Pons (tissue), 1 donor: ENCODE results near the gene SHOC2.

Experiments
- DNase-seq: peaks from one replicate; pipeline ENCODE4 v3.0.0-alpha.2; 2016; ENCODE audit warnings: low spot score

The SHOC2 gene

DNA sequence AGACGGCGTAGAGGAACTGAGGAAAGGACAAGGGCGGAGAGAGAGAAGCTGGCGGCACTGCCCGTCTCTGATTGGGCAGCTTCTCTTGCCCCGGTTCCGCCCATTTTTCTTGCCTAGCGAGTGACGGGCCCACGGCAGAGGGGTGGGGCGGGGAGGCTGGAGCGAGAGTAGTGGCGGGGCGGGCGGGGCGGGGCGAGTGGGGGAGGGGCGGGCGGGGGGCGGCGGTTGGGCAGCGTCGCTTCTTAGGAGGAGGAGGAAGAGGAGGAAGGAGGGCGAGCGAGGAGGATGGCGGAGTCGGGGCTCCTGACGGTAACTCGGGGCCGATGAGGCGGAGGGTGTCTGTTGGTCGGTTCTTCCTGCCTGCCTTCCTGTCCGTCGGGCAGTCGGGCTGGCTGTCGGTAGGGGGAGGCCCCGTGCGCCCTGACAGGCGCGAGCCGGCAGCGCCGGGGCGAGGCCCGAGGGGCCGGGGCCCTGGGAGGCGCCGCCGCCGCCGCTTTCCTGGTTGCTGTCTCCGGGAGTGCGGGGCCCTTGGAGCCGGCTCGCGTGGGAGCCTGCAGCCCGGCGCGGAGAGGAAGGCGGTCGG lies at the start of gene SHOC2:
TSS of gene SHOC2 (plus strand) at position 256 of the 583 bp plus-strand sequence. CDS start 44,755 bp downstream, outside the sequence.
- no peak for DNase-seq

DNA sequence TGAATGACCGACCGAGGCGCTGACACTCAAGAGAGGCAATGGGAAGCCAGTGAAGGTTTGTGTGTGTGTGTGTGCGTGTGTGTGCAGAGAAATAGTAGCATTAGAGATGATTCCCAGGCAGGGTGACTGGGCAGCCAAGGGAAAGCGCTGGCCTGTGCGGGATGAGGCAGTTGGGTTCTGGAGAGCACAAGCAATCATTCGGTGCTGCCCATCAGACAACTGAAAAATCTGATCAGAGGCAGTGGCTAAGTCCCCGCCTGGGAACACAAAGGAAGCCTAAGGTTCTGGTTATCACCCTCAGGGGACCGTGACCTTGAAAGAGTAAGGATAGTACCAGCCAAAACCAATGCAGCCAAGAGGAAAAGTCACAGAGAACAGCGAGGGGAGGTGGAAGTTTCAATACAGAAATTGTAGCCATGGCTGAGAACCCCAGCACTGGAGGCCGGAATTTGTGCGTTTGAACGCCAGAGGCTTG lies 48.5 kb upstream of the SHOC2 start:
- no peak for DNase-seq

DNA sequence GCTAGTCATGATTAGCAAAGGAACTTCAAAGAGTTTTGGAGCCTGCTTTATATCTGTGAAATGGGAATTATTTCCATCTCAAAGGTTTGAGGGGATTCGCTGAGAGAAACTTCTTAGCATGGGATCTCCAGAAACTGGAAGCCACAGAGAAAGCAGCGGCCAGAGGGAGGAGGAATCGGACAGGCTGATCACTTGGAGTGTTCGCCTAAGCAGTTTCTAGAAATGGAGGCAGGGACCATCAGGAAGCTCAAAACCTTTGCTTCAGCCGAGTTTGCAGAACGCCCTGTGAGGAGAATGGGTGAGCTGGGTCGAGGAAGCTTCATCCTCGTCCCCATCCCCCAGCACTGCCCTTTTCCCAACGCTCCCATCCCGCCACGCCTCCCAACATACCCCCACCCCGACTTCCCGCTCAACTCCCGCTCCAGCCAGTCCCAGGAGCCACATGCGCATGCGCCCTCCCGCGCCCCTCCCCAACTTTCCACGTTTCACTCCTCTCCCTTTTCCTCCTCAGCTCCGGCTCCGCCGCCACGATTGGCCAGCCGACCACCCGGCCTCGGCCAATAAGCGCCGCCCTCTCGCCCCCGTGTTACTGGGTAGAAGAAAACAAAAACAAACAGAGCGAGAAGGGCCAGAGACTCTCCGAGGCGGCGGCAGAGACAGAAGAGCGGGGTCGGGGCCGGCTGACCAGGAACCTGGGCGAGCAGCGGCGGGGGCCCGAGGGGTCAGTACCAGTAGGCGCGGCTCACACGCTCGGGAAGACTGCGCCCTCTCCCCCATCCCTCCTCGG lies 47.9 kb upstream of the SHOC2 start, which contains the start of gene PDCD4:
TSS of gene PDCD4 (plus strand) at position 631 of the 787 bp plus-strand sequence. CDS start 4,100 bp downstream, outside the sequence.
- DNase-seq: peak; percentile 99

DNA sequence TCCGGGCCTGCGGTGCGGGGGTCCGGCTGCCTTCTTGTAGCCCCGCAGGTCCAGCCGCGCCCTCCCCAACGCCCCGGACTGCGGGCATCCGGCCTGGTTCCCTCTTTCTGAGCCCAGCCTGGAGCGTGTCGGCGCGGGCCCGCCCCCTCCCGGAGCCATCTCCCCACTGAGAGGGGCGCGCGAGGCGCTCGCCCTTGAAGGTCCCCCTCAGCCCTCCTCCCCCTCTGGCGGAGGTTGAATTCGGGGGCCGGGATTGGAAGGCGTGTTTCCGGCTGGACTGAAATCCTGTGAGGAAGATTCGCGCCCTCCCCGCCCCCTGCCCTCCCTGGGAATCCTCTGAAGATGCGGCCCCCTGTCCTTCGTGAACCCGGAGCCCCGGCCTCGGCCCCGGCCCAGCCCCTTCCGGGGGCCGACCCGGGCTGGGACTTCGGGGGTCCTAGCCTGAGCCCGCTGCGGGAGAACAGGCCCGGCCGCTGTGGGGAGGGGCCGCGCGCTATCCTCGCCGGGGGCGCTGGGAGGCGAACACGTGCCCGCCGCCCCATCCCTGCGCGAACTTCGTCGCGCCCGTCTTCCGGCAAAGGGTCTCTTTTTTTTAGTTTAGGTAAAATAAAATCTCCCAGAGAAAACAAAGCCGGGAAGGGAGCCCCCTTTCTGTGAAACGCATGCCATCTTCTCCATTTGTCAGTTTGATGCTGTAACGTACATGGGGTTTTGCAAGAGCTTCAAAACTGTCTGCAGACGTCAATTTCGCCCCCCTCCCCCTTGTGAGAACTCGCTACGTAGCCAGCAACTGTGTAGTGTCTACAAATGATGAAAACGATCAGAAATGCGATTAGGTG lies 47.0 kb upstream of the SHOC2 start:
- peak; percentile 75 for DNase-seq

DNA sequence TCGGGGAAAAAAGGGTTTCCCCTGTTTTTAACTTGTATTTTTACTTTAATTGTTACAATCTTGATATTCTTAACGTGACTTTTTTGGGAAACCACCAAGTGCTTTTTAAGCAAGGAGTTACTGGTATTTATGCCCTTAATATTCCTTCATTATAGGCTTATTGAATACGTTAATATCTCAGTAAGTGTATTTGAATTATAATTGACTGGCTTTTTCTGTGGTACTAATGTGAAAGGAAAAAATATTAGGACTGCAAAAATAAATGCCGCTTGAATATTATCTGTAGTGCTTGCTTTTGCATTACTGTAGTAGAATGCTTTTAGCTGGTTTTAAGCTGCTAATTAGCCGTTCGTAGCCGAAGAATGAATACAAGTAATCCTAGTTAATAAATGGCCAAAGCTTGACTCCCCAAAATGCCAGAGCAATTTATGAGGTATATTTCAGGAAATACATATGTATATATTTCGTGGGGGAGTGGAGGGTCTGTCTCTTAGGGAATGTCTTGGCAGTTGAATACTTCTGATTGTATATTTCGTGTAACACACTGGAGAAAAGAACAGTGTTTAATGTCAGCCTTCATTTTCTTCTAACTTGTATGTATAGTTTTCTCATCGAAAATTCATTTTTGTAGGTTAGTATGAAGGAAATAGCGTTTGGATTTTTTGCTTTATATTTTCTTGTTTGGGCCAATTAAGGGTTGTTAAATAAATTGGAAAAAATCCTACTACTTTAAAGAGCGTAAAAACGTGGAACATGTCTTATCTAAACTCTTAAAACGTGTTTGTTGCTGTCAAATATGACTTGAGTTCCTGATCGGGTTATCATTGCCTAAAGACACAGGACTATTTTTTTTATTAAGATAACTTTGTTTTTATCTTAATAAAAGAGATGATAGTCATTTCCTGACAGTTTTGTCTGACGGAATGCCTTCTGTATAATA lies 46.1 kb upstream of the SHOC2 start:
- DNase-seq: no peak

DNA sequence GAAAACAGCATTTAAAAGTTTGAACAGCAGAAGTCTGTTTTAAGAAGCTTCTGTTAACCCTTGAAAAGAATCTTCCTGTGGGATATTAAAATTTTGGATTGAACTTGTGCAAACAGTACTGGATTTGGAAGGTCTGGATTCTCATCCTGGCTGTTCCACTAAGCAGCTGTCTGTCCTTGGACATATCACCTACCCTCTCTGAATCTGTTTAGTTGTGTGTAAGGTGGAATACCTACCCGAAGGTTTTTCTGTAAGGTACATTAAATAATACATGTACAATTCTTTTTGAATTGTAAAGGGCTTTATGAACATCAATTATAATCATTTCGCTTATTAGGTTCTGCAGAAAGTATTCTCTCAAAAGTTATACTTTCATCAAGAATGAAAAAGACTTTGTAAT lies 45.5 kb upstream of the SHOC2 start:
- no peak for DNase-seq

DNA sequence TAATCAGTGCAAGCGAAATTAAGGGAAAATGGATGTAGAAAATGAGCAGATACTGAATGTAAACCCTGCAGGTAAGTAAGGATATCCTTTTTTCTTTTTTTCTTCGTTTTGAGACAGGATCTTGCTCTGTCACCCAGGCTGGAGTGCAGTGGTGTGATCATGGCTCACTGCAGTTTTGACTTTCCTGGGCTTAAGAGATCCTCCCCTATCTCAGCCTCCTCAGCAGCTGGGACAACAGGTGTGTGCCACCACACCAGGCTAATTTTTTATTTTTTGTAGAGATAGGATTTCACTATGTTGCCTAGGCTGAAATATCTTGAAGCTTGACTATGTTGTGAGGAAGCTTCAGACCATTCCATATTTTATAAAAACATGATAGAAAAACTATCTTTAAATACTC lies 43.4 kb upstream of the SHOC2 start:
- no peak for DNase-seq

DNA sequence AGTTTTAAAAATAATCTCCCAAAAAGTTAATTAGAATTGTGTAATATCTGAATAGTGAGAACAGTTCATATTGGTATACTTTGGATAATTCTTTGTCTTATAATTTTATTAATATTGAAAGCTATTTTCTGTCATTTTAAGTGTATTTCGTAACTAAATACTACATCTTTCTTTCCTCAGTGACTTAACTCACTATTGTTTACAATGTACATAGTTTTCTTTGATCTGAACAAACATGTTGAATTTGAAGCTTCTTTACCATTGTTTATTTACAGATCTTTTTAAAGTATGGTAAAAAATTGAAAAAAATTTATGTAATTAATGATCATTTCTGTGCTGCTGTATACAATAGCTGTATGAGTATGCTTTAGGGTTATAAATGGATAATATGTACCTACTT lies 42.6 kb upstream of the SHOC2 start:
- DNase-seq: no peak

DNA sequence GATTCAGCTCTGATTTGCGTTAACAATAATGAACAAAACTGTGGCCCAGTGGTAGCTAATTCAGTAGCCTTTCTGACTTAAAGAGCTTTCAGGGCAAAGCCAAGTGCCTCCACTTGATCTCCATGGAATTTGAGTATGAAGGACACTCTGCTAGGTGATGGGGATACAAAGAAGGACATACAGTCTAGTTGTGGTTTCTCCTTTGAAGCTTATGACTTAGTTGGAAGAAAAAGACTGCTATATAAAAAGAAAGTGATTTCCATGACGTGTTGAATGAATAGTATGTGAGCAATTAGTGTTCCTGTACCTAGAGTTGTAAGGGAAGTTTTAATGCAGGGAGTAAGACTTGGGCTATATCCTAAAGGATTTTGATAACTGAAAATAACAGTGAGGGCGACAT lies 39.4 kb upstream of the SHOC2 start:
- DNase-seq: no peak

DNA sequence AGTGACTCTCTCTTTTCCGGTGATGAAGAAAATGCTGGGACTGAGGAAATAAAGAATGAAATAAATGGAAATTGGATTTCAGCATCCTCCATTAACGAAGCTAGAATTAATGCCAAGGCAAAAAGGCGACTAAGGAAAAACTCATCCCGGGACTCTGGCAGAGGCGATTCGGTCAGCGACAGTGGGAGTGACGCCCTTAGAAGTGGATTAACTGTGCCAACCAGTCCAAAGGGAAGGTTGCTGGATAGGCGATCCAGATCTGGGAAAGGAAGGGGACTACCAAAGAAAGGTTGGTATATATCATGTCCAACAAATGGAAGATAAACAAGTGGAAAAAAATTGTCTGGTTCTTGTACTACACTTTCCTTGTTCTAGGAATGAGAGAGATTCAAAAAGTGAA lies 38.2 kb upstream of the SHOC2 start:
- no peak for DNase-seq

DNA sequence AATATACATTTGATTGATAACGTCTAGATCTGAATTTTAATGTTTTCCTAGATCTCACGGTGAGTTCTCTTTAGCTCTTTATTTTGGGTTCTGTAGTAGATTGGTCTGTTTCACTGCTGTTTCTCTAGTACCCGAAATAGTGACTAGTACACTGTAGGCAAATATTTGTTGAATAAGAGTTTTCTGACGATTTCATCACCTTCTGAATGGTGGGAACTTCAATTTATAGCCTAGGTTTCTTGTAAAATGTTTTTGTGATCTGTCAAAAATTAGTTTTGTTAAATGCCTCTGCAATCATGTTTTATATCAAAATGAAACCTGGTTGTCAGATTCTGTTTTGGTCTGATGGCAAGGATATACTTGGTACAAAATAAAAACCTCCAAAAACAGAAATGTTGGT lies 37.5 kb upstream of the SHOC2 start:
- no peak for DNase-seq

DNA sequence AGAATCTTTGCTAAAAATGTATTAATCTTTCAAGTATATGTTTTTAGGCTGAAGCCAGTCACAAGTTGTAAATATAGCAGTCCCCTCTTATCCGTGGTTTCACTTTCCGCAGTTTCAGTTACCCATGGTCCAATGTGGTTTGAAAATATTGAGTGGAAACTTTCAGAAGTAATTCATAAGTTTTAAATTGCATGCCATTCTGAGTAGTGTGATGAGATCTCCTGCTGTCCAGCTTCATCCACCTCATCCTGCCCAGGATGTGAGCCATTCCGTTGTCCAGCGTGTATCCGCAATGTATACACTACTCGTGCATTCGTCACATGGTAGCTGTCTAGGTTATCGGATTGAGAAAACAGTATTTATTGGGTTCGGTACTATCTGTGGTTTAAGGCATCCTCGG lies 35.5 kb upstream of the SHOC2 start:
- no peak for DNase-seq

DNA sequence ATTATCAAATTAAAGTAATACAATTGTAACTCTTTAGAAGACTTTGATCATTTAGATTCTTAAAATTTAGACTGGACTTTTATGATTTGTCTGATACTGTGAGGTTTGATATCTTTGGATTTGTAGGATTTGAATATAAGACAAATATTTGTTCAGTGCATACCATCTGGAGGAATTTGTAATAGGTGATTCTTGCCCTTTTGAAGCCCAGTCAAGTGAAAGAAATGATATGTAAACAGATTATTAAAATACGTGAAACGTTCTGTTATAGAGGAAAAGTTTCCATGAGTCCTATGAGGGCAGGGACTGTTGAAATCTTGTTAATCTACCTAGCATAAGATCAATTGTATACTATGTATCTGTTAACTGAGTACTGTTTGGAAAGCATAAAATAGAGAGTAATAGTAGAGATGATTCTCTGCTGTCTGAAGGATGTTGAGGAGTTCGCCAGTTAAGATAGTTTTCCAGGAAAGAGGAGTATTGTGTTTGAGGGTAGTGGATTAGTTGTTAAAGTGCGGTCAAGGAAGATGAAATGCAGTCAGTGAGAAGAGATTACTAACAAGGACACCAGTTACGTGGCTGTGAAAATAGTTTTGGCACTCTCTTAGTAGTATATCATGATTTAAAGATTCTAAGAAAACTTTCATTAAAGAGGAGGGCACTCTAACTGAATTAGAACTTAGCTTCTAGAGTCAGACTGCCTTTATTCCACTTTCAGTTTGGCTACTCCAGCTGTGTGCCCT lies 33.3 kb upstream of the SHOC2 start:
- DNase-seq: no peak

DNA sequence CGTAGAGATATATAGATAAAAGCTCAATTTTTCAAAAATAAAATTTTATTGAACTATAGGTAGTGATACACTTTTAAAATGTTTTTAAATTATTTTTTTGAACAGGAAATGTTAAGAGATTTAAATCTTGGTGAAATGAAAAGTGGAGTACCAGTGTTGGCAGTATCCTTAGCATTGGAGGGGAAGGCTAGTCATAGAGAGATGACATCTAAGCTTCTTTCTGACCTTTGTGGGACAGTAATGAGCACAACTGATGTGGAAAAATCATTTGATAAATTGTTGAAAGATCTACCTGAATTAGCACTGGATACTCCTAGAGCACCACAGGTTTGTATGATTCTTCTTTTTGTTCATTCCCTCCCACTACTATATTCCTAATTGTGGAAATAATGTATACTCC lies 31.8 kb upstream of the SHOC2 start:
- DNase-seq: no peak

DNA sequence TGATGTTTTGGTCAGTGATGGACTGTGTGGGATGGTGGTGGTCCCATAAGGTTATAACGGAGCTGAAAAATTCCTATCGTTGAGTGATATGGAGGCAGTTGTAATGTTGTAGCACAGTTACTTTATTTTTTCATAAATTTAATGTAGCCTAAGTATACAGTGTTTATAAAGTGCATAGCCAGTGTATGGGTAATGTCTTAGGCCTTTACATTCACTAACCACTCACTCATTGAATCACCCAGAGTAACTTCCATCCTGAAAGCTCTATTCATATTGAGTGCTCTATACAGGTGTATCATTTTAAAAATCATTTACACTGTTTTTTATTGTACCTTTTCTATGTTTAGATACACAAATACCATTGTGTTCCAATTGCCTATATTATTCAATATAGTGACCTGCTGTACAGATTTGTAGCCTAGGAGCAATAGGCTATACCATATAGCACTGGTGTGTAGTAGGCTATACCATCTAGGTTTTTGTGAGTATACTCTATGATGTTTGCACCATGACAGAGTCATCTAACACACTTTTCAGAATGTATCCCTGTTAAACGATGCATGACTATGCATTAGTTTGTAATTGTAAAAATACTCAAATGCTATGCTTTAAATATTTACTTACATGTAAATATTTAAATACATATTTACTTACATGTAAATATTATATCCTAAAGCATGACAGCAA lies 26.7 kb upstream of the SHOC2 start:
- DNase-seq: no peak

DNA sequence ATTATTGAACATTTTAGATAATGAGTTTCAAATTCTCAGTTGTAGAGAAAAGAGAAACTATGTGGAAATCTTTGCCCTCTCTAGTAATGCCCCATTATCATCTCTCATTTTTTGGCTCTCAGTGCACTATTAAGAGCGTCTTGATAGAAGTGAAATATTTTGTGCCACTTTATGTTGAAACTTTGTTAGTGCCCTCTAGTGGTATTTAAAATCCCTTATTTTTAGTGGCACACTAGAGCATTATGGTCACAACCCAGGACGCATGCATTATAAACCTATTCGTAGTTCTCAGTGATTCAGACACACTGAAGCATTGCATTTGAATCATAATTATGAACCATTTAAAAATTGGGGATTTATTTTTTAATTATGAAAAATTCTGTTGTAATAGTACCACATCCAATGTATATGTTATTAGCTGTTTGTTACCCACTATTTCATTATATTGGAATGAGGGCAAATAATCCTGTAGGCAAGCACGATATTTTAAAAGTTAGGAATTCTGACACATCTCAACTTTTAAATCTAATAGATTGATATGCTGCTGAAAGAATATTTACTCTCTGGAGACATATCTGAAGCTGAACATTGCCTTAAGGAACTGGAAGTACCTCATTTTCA lies 25.7 kb upstream of the SHOC2 start:
- peak; percentile 80 for DNase-seq

DNA sequence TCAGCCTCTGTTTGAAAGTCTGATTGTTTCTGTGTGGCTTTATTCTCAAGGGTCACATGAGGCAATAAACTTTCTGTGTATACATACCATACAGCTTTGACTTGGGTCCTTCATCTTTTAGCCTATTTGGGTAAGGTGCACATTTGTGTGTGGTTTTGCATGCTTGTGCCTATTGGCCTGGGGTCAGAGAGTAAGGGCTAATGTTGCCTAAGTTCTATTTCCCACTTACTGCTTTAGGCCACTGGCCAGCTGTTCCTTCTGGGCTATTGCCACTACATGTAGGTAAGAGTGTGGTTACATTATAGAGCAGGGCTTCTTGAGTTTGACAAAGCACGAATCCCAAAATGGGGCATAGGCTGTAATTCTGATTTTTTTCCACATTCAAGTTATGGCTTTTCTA lies 22.2 kb upstream of the SHOC2 start:
- no peak for DNase-seq

DNA sequence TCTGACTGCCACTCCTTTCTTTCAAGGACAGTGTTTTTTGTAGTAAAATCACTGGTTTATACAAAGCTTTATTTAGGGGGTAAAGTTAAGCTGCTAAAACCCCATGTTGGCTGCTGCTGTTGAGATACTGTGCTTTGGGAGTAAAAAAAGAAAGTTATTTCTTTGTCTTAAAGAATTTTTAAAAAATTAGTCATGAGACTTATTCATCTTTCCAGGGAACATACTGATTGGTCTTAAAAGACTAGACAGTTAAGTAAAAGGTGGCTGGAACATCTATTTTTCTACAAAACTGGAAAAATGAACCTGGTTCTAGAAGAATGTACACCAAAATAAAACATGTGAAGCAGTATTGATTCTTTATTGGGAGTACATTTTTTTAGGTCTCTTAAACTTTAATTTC lies 21.0 kb upstream of the SHOC2 start:
- DNase-seq: no peak

DNA sequence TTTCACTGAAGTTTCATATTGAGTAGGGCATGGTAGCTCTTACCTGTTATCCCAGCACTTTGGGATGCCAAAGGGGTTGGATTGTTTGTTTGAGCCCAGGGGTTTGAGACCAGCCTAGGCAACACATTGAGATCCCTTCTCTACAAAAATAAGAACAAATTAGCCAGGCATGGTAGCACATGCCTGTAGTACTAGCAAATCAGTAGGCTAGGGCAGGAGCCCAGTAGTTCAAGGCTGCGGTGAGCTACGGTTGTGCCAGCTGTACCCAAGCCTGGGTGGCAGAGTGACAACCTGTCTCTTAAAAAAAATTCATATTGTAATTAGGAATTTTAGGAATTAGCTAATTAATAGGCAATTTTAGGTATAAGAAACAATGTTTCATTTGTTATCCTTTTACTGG lies 18.4 kb upstream of the SHOC2 start:
- DNase-seq: no peak
